22Rv1 (cell line): ENCODE data around the gene SPATA13.

ENCODE experiments used
- CTCF ChIP-seq: fragments of 450-650 bp; IDR thresholded peaks from 2 replicates; pipeline ENCODE4 v1.5.1; 2017; ENCODE audit warnings: mild to moderate bottlenecking
- ZFX ChIP-seq: fragments of 450-650 bp; IDR thresholded peaks from 2 replicates; pipeline ENCODE4 v1.6.1; 2017; ENCODE audit warnings: antibody characterized with exemption, borderline replicate concordance

- TF ChIP-seq CTCF, result no peak
- no peak for TF ChIP-seq ZFX
Measured at GRCh38 chr13:24152292-24153214, 8.0 kb upstream of the SPATA13 start.
